Fibroblast of the aortic adventitia (primary cell): Measurements from ENCODE around the gene SMPDL3B. TPM values are rescaled to one million over a fixed set of nuclear protein-coding genes. Genes with fewer than 3 reads are reported as not detected.

Source experiments
- DNase-seq: peaks from one replicate; pipeline ENCODE4 v3.0.0-alpha.2; 2010; ENCODE audit warnings: low read depth
- H3K4me3 ChIP-seq: 2 replicates; pipeline ENCODE4 v1.5.1; 2011; ENCODE audit warnings: low read depth, mild to moderate bottlenecking, control low read depth, low read length, moderate library complexity
- CTCF ChIP-seq: IDR thresholded peaks from 2 replicates; pipeline ENCODE4 v1.5.1; 2011; ENCODE audit warnings: mild to moderate bottlenecking, low read length, control low read depth, inconsistent platforms; ENCODE audit not compliant: insufficient read depth
- total RNA-seq: library from RNA; depleted of rRNA; stranded (reverse); fragments of >200 nt; gene quantifications from 2 replicates; pipeline ENCODE4 v1.2.3, GENCODE V29; 2012; ENCODE audit warnings: low replicate concordance

The SMPDL3B gene
- total RNA-seq, 1 donor, result 0.09 TPM

GRCh38 chr1:27960762-27961645, 26.2 kb downstream of the SMPDL3B start:
- no peak for DNase-seq
- no peak for TF ChIP-seq CTCF
- H3K4me3 ChIP-seq, result peak overlapping the region; percentile 78

- no peak for TF ChIP-seq CTCF
- DNase-seq, result no peak
- H3K4me3 ChIP-seq, result peak overlapping the region; percentile 78
Measured at GRCh38 chr1:27961646-27962221, 26.9 kb downstream of the SMPDL3B start.

GRCh38 chr1:27963393-27963792, 28.6 kb downstream of the SMPDL3B start:
- no peak for TF ChIP-seq CTCF
- DNase-seq, result no peak

GRCh38 chr1:27966402-27967105, 31.8 kb downstream of the SMPDL3B start:
- no peak for DNase-seq
- TF ChIP-seq CTCF, result no peak
- no peak overlapping the region for H3K4me3 ChIP-seq

More at GRCh38 chr1:27963393-27963792, 28.6 kb downstream of the SMPDL3B start:
- no peak overlapping the region for H3K4me3 ChIP-seq

- DNase-seq, result no peak
- no peak for TF ChIP-seq CTCF
- no peak overlapping the region for H3K4me3 ChIP-seq
Measured at GRCh38 chr1:27967106-27967883, 32.5 kb downstream of the SMPDL3B start.

- no peak for TF ChIP-seq CTCF
- H3K4me3 ChIP-seq, result no peak overlapping the region
- DNase-seq, result no peak
Measured at GRCh38 chr1:27967884-27968466, 33.2 kb downstream of the SMPDL3B start.
